HEK293T (cell line): ENCODE data around the gene BRD2.

Source experiments
- CTCF ChIA-PET: fragments of 350-600 bp; formaldehyde crosslinking; extraction: SDS; loops from one replicate; lab custom pipeline; 2021; ENCODE audit warnings: antibody characterized with exemption, inconsistent platforms; lab: Yijun Ruan, JAX
- POLR2A ChIA-PET: fragments of 350-600 bp; formaldehyde crosslinking; extraction: SDS; loops from one replicate; lab custom pipeline; 2020; ENCODE audit warnings: antibody characterized with exemption, inconsistent platforms; lab: Yijun Ruan, JAX
- DNase-seq: peaks from one replicate; pipeline ENCODE4 v3.0.0; 2012; ENCODE audit warnings: mixed read lengths; ENCODE audit errors: extremely low spot score
- ARNT ChIP-seq: fragments of 450-650 bp; IDR thresholded peaks from 2 replicates; pipeline ENCODE4 v1.6.1; 2017; ENCODE audit warnings: mild to moderate bottlenecking
- BHLHE40 ChIP-seq: fragments of 450-650 bp; IDR thresholded peaks from 2 replicates; pipeline ENCODE4 v1.6.1; 2016; ENCODE audit warnings: mild to moderate bottlenecking, moderate library complexity, borderline replicate concordance
- CTBP1 ChIP-seq: fragments of 450-650 bp; IDR thresholded peaks from 2 replicates; pipeline ENCODE4 v1.6.1; 2016; ENCODE audit warnings: borderline replicate concordance
- ELF4 ChIP-seq: fragments of 450-650 bp; IDR thresholded peaks from 2 replicates; pipeline ENCODE4 v1.6.1; 2017; ENCODE audit warnings: antibody characterized with exemption
- FOXA1 ChIP-seq: fragments of 450-650 bp; IDR thresholded peaks from 2 replicates; pipeline ENCODE4 v1.6.1; 2016; ENCODE audit warnings: mild to moderate bottlenecking
- FOXK2 ChIP-seq: fragments of 450-650 bp; IDR thresholded peaks from 2 replicates; pipeline ENCODE4 v1.6.1; 2016; ENCODE audit warnings: mild to moderate bottlenecking
- FOXM1 ChIP-seq: fragments of 450-650 bp; IDR thresholded peaks from 2 replicates; pipeline ENCODE4 v1.6.1; 2017; ENCODE audit warnings: mild to moderate bottlenecking, borderline replicate concordance
- HDGF ChIP-seq: fragments of 450-650 bp; IDR thresholded peaks from 2 replicates; pipeline ENCODE4 v1.6.1; 2017; ENCODE audit warnings: antibody characterized with exemption, borderline replicate concordance
- L3MBTL2 ChIP-seq: fragments of 450-650 bp; conservative IDR thresholded peaks from 2 replicates; pipeline ENCODE4 v1.6.1; 2016; ENCODE audit warnings: mild to moderate bottlenecking
- LEF1 ChIP-seq: fragments of 450-650 bp; IDR thresholded peaks from 2 replicates; pipeline ENCODE4 v1.6.1; 2017; ENCODE audit warnings: mild to moderate bottlenecking, borderline replicate concordance
- NFRKB ChIP-seq: fragments of 450-650 bp; IDR thresholded peaks from 2 replicates; pipeline ENCODE4 v1.6.1; 2016; ENCODE audit warnings: mild to moderate bottlenecking, moderate library complexity
- SP1 ChIP-seq: fragments of 450-650 bp; IDR thresholded peaks from 2 replicates; pipeline ENCODE4 v1.6.1; 2017
- SUZ12 ChIP-seq: fragments of 450-650 bp; IDR thresholded peaks from 2 replicates; pipeline ENCODE4 v1.6.1; 2016; ENCODE audit warnings: mild to moderate bottlenecking
- TARDBP ChIP-seq: fragments of 450-650 bp; IDR thresholded peaks from 2 replicates; pipeline ENCODE4 v1.6.1; 2016
- ZNF384 ChIP-seq: fragments of 450-650 bp; IDR thresholded peaks from 2 replicates; pipeline ENCODE4 v1.6.1; 2016
- TF ChIP-seq, protein P1 (sequence below): fragments of 450-650 bp; IDR thresholded peaks from 2 replicates; pipeline ENCODE4 v1.6.1; 2016

The BRD2 gene

GRCh38 chr6:32964776-32965175 is 3.6 kb upstream of the BRD2 start:
- POLR2A ChIA-PET = interaction anchor here (1.9 to 10.4 kb wide), 3 partner anchors 7 to 71 kb away, joined by 4 to 166 read pairs (median 18); partner anchors contain the start of gene HLA-DMA
- no peak for TF ChIP-seq ARNT
- no peak for TF ChIP-seq FOXK2
- TF ChIP-seq LEF1 = no peak
- TF ChIP-seq, protein P1, sequence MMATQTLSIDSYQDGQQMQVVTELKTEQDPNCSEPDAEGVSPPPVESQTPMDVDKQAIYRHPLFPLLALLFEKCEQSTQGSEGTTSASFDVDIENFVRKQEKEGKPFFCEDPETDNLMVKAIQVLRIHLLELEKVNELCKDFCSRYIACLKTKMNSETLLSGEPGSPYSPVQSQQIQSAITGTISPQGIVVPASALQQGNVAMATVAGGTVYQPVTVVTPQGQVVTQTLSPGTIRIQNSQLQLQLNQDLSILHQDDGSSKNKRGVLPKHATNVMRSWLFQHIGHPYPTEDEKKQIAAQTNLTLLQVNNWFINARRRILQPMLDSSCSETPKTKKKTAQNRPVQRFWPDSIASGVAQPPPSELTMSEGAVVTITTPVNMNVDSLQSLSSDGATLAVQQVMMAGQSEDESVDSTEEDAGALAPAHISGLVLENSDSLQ = no peak
- no peak for TF ChIP-seq FOXM1
- CTCF ChIA-PET = interaction anchor here (2.3 kb wide), 1 partner anchor 11 kb away, joined by 23 read pairs; the partner anchor contains the start of gene HLA-DMA
- DNase-seq = no peak

DNA sequence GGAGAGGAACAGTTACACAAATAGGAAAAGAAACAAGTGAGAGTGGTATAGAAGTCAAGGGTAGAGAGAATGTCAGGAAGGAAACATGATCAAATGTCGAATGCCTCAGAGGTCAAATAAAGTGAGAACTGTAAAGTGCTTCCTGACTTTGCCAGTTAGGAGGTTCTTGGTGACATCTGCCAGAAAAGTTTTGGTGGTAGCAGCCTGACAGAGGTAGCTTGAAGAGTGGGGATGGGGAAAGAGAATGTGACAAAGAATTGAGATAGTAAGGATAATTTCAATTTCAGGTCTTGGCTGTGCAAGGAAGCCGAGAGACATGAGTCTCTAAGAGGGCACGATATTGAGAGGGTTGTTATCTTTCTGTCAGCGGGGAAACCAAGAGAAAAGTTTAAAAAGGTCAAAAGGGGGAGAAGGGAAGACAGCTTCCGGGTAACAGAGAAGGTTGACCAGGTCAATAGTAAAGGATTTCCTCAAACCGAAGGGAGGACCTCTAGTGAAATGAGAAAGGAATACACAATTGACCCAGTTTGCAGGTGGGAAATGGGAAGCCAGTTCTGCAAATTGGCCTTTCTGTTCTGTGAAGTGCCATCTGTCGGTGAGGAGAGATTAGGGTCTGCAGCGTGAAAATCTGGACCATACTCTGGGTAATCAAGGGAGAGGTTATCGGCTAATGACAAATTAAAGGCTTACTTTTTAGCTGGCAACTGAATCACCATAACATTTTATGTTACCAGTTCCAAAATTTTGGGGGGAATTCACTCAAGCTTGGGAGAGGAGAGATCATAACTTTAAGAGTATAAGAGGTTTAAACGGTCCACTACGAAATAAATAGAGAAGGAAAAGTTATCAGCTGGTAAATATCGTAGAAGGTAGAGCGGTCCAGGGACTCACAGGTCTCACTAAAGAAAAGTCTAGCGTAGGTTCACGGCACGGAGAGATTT is 973 bp upstream of the BRD2 start:
- no peak for DNase-seq
- no peak for TF ChIP-seq ELF4
- CTCF ChIA-PET = interaction anchor here (0.5 to 4.4 kb wide), 6 partner anchors 13 to 129 kb away, joined by 3 to 23 read pairs (median 4); partner anchors contain the start of genes HLA-DMA and TAP2
- POLR2A ChIA-PET = interaction anchor here (1.3 to 10.4 kb wide), 4 partner anchors 12 to 74 kb away, joined by 3 to 369 read pairs (median 187); partner anchors contain the start of gene HLA-DMA

DNA sequence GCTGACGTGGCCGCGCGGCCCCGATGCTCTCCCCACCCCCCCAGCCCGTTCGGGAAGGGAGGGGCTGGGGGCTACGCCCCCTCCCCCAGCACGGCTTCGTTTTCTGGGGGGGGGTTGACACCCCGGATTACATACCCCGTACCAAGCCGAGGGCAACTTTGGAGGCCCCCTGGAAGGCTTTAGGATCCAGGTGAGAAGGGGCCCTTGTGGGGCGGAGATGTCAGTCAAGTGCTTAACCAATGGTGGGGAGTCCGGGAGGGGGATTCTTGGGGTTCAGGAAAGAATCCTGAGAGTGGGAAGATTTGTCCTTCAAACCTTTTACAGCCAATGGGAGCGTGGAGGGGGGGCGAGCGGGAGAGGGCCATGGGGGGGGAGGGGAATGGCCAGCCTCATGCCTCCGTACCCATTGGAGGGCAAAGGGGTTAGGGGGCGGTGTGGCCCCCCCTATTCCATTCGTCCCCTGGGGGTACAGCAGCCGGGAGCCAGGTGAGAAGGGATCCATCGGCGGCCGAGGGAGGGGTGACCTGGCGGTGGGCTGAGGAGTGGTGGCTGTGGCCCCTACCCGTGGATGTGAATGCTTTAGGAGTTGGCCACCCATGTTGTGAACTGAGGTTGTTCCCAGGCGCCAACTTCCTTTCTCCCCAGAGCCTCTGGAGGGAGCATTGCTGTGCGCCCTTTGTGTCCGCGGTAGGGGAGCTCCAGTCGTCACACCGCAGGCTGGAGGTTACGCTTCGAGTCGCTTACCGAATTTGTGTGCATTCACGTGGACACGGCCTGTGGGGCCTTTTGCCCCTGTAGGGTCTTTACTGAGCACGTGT is 682 bp downstream of the BRD2 start:
- TF ChIP-seq FOXK2 = no peak
- TF ChIP-seq ELF4 = peak; percentile 14; the same call in 1 of the 2 replicates
- peak; percentile 94 for TF ChIP-seq FOXM1
- no peak for TF ChIP-seq ARNT
- no peak for TF ChIP-seq HDGF
- no peak for TF ChIP-seq SUZ12
- TF ChIP-seq FOXA1 = no peak
- TF ChIP-seq LEF1 = no peak
- TF ChIP-seq ZNF384 = no peak
- TF ChIP-seq TARDBP = no peak
- peak; percentile 91; the same call in 1 of the 2 replicates for TF ChIP-seq L3MBTL2
- TF ChIP-seq NFRKB = 0 out of 2 replicates have a peak, but pooled peaks have one; percentile 10
- TF ChIP-seq, protein P1 = peak; percentile 69
- TF ChIP-seq SP1 = no peak
- no peak for TF ChIP-seq BHLHE40
- no peak for TF ChIP-seq CTBP1
- ChIA-PET CTCF (interaction anchor here (4.1 to 4.4 kb wide), 2 partner anchors 15 kb away, joined by 23 to 33 read pairs; partner anchors contain the start of gene HLA-DMA), POLR2A (interaction anchor here (0.8 to 10.4 kb wide), 11 partner anchors 13 to 136 kb away, joined by 3 to 369 read pairs (median 4); partner anchors contain the start of genes HLA-DMA, HLA-DMB, PSMB9 and TAP1)
- no peak for DNase-seq

DNA sequence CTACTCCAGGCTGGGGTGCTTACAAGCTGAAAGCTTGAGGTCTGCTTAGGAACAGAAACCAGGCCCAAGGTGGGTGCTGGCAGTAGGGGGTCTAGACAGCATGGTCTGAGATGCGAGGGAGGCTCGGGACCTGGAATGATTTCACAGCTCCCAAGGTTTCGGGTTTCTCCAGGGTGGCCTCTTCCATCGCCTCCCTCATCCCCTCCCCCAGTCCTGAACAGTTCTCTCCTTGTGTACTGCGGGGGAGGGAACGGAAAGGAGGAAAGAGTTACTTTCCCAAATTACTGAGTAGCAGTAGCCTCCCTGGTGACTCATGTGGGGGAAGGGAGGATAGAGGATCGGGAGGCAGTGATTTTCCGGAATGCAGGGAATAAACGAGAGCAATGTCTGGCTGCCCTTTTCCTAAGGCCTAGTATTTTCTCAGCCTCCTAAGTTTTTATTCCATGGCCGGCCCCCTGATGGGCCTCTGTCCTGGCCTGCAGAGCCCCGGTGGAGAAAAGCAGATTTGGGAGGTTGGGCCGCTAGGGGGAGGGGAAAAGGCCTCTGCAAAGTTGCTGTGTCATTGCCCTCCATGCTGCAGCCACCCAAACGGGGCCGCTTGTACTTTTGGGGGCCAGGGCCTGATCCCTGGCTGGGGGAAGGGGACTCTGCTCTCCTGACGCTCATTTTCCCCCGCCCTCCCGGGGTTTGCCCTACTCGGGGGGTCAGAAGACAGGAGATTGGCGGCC is 1.5 kb downstream of the BRD2 start:
- ChIA-PET POLR2A (interaction anchor here (0.8 to 10.4 kb wide), 15 partner anchors 12 to 1155 kb away, joined by 3 to 369 read pairs (median 8); partner anchors contain the start of genes HLA-DMA, HLA-DMB, HSPA1A and HSPA1L), CTCF (interaction anchor here (2.1 to 4.4 kb wide), 4 partner anchors 14 to 131 kb away, joined by 7 to 33 read pairs (median 16); partner anchors contain the start of genes HLA-DMA and TAP2)
- no peak for DNase-seq
- TF ChIP-seq L3MBTL2 = peak; percentile 10; the same call in 1 of the 2 replicates
- peak; percentile 45; the same call in 1 of the 2 replicates for TF ChIP-seq NFRKB
- TF ChIP-seq SP1 = no peak
- 0 out of 2 replicates have a peak, but pooled peaks have one; percentile 23 for TF ChIP-seq CTBP1
- TF ChIP-seq LEF1 = peak; percentile 59; the same call in 1 of the 2 replicates
- TF ChIP-seq SUZ12 = no peak

GRCh38 chr6:32970413-32971241 is 2.2 kb downstream of the BRD2 start:
- ChIA-PET CTCF (interaction anchor here (2.1 to 4.1 kb wide), 3 partner anchors 14 to 132 kb away, joined by 7 to 33 read pairs (median 9); partner anchors contain the start of gene TAP2), POLR2A (interaction anchor here (0.7 to 10.4 kb wide), 21 partner anchors 8 to 1156 kb away, joined by 3 to 369 read pairs (median 8); partner anchors contain the start of genes B3GALT4, HLA-DMA, HLA-DMB and HSD17B8)
- no peak for DNase-seq
- TF ChIP-seq ELF4 (0 out of 2 replicates have a peak, but pooled peaks have one; percentile 29), SP1 (no peak)
